Naive B cell (primary cell): ENCODE results near the gene PLK5. TPM values are rescaled to one million over a fixed set of nuclear protein-coding genes. Genes with fewer than 3 reads are reported as not detected.
"Not testable (repeated sequence)": the region's sequence is repeated elsewhere in the genome, so short reads cannot be mapped to it uniquely, and the experiment has no call there.

Experiments used
- ATAC-seq, 2 donors: fragments of 150-1000 bp; cut with Tn5 transposase; 2 replicates each; pipeline ENCODE4 v1.10.0; 2021; ENCODE audit warnings: low read depth in 2 of 2, mild to moderate bottlenecking in 2 of 2, moderate library complexity in 2 of 2
- DNase-seq: peaks from one replicate; pipeline ENCODE4 v3.0.0; 2022
- H3K27ac Mint-ChIP-seq, 6 donors: one replicate each; pipeline ENCODE4 v1.8.0; 2020 to 2022; ENCODE audit warnings: mild to moderate bottlenecking in 6 of 6, mixed read lengths in 6 of 6, moderate library complexity in 5 of 6, inconsistent platforms in 2 of 6
- H3K27me3 Mint-ChIP-seq, 3 donors: one replicate each; pipeline ENCODE4 v1.8.0; 2021 to 2022; ENCODE audit warnings: mixed read lengths in 3 of 3, mild to moderate bottlenecking in 1 of 3
- H3K36me3 Mint-ChIP-seq, 2 donors: one replicate each; pipeline ENCODE4 v1.8.0; 2020 to 2022; ENCODE audit warnings: mixed read lengths in 2 of 2, inconsistent platforms in 1 of 2, mild to moderate bottlenecking in 1 of 2
- H3K4me1 Mint-ChIP-seq, 3 donors: one replicate each; pipeline ENCODE4 v1.8.0; 2020 to 2022; ENCODE audit warnings: mixed read lengths in 3 of 3, inconsistent platforms in 1 of 3, mild to moderate bottlenecking in 1 of 3, moderate library complexity in 1 of 3
- H3K4me3 Mint-ChIP-seq, 8 donors: one replicate each; pipeline ENCODE4 v1.8.0; 2020 to 2022; ENCODE audit warnings: mild to moderate bottlenecking in 8 of 8, mixed read lengths in 8 of 8, moderate library complexity in 8 of 8, inconsistent platforms in 2 of 8
- H3K9me3 Mint-ChIP-seq, 7 donors: one replicate each; pipeline ENCODE4 v1.8.0; 2020 to 2022; ENCODE audit warnings: mixed read lengths in 7 of 7, mild to moderate bottlenecking in 5 of 7, inconsistent platforms in 2 of 7, moderate library complexity in 1 of 7
- polyA plus RNA-seq, 6 donors: library from polyadenylated mRNA; unstranded; fragments of 300-500 nt; fragmentation: Illumina TruSeq; gene quantifications; one replicate each; pipeline ENCODE4 v1.2.3, GENCODE V29; 2021; ENCODE audit warnings: low read depth in 6 of 6

PLK5 gene
- polyA plus RNA-seq, 6 donors from 2014 or later, result not detected

DNA sequence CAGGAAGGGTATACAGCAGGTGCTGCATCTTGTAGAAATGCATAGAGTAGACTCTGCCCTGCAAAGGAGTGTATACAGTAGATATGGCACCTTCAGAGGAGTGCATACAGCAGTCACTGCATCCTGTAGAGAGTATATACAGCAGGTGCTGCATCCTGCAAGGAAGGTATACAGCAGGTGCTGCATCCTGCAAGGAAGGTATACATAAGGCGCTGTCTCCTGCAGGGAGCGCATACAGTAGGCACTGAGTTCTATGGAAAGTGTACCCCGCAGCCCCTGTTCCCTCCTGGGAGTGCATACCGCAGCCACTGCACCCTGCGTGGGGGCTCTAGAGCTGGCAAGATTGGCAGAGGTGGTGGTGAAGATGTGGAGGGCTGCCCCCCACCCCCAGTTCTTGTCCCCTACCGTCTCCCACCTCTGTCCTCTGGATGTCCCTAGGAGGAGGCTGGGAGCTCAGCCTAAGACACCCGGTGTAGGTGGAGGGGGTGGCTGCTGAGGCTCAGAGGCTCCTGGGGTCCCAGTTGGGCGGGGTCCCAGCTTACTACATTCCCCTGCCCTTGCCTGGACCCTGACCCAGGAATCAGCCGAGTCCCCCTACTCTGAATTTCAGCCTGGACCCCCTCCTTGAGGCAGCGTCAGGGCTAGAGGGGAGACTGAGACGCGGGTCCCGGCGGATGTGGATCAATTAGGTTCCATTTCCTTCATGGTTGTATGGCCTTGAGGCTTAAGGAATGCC is 8.7 kb upstream of the PLK5 start:
- Mint-ChIP-seq H3K4me1 (peaks cover 0 to 9% (median 4%) of the 10 kb centered on the region in 3 donors), H3K27ac (peak overlapping the region in 1 of 6 donors; percentile 47), H3K9me3 (peaks cover 0 to 7% (median 0%) of the 10 kb centered on the region in 7 donors), H3K4me3 (peak overlapping the region in 1 of 8 donors; percentile 22), H3K36me3 (peaks cover 0 to 9% of the 10 kb centered on the region in 2 donors), H3K27me3 (peaks cover 18 to 70% (median 49%) of the 10 kb centered on the region in 3 donors)
- ATAC-seq (no peak), DNase-seq (no peak)

DNA sequence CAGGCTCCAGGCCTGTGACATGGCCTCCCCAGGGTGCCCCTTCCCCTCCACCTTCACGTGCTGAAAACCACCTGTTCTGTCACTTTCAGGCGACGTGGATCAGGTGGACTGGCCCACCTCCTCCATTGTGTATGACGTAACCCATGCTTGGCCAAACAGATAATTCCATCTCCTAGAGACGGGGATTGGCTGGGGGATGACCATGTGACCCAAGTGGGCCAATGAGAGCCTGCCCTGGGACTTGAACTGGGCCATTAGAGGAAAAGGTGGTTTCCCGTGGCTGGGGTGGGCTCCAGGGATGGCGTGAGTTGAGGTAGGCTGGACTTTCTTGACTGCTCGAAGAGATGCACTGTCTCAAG is 7.5 kb upstream of the PLK5 start:
- Mint-ChIP-seq H3K27me3 (peaks cover 11 to 60% (median 36%) of the 10 kb centered on the region in 3 donors), H3K4me3 (peak overlapping the region in 1 of 8 donors; percentile 30), H3K27ac (no peak overlapping the region), H3K9me3 (peaks cover 0 to 7% (median 0%) of the 10 kb centered on the region in 7 donors), H3K4me1 (peaks cover 0 to 9% (median 4%) of the 10 kb centered on the region in 3 donors), H3K36me3 (peaks cover 0 to 9% of the 10 kb centered on the region in 2 donors)
- ATAC-seq (no peak), DNase-seq (no peak)

DNA sequence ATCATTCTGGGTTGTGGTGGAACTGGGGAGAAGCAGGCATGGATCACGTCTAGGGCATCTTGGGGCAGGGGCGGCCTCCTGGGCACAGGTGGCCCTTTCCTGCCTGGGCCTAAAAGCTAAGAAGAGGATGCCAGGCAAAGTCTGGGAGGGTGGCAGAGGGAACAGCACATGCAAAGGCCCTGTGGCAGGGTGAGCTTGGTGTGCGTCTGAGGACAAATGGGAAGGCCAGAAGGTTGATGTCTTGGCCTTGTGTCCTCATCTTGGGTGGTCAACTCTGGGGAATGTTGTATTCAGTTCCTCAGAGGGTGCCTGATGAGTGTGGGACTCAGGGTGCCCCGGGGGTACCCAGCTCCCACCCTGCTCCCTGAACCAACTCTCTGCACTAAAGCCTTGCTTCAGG is 5.4 kb upstream of the PLK5 start:
- H3K36me3 Mint-ChIP-seq, result peaks cover 0 to 9% of the 10 kb centered on the region in 2 donors
- DNase-seq, result no peak
- peaks cover 0 to 4% (median 2%) of the 10 kb centered on the region in 3 donors for H3K4me1 Mint-ChIP-seq
- H3K27me3 Mint-ChIP-seq, result peaks cover 20 to 67% (median 38%) of the 10 kb centered on the region in 3 donors
- ATAC-seq, result no peak
- H3K27ac Mint-ChIP-seq, result no peak overlapping the region
- H3K4me3 Mint-ChIP-seq, result no peak overlapping the region
- peaks cover 0 to 7% (median 0%) of the 10 kb centered on the region in 7 donors for H3K9me3 Mint-ChIP-seq

DNA sequence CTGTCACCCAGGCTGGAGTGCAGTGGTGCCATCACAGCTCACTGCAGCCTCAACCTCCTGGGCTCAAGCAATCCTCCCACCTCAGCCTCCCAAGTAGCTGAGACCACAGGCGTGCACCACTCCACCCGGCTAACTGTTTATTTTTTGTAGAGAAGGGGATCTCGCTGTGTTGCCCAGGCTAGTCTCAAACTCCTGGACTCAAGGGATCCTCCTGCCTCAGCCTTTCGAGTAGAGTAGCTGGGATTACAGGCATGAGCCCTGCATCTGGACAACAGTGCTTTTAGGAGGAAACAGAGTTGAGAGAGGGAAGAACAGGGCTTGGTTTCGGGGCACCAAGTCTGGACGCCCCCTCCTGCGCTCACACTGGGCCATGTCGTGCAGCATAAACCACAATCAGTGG is 4.1 kb upstream of the PLK5 start:
- not testable (repeated sequence) for ATAC-seq, DNase-seq, H3K9me3 Mint-ChIP-seq, H3K4me3 Mint-ChIP-seq, H3K27ac Mint-ChIP-seq, H3K4me1 Mint-ChIP-seq
- H3K36me3 Mint-ChIP-seq, result peaks cover 0 to 15% of the 10 kb centered on the region in 2 donors
- H3K27me3 Mint-ChIP-seq, result peaks cover 25 to 63% (median 38%) of the 10 kb centered on the region in 3 donors

DNA sequence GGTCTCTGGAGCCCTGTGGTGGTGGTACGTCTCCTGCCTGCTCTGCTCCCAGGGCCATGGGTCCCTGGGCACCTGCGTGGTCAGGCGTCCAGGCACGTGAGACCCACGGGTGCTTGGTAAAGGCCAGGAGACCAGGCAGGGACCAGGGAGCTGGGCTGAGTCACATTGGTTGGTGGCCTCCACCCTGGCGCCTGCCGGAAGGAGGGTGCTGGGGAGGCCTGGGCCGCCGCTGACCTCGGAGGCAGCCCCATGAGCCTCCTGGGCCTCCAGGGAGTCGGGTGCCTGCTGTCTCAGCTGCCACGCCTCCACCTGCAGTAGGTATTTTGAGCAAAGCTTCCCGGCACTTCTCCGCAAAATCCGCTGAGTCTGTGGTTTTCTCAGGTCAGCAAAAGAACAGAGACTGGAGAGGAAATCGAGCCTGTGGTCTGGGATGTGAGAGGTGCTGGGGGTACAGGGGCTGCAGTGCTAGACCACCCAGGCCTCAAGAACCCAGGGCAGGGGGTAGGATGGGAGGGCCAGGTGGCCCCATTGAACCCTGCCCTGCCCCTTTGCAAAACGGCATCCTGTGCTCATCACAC is 3.6 kb upstream of the PLK5 start:
- peaks cover 5 to 7% (median 7%) of the 10 kb centered on the region in 3 donors for H3K4me1 Mint-ChIP-seq
- H3K27ac Mint-ChIP-seq, result no peak overlapping the region
- H3K4me3 Mint-ChIP-seq, result no peak overlapping the region
- no peak for DNase-seq
- peaks cover 28 to 63% (median 42%) of the 10 kb centered on the region in 3 donors for H3K27me3 Mint-ChIP-seq
- H3K36me3 Mint-ChIP-seq, result peaks cover 0 to 17% of the 10 kb centered on the region in 2 donors
- peaks cover 0 to 8% (median 0%) of the 10 kb centered on the region in 7 donors for H3K9me3 Mint-ChIP-seq
- no peak for ATAC-seq

DNA sequence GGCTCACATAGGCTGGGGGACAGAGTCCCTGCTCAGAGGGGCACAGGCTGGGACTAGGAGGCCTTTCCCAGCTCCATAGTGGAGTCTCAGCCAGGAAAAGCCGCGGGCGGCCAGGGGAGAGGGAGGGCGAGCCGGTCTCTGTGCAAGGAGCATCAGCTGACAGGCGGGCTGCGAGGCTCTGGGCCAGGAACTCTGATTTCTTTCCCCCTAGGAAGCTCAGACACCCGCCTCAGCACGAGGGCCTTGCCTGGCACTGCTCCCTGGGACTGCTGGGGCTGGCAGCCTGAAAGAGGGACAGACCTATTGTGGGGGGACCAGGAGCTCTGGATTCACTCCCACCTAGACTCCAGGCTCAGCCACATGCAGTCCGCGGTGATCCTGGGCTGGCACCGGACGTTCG is 2.2 kb upstream of the PLK5 start:
- H3K4me3 Mint-ChIP-seq, result no peak overlapping the region
- H3K9me3 Mint-ChIP-seq, result peaks cover 0 to 4% (median 0%) of the 10 kb centered on the region in 7 donors
- peaks cover 27 to 65% (median 47%) of the 10 kb centered on the region in 3 donors for H3K27me3 Mint-ChIP-seq
- H3K4me1 Mint-ChIP-seq, result peaks cover 7 to 12% (median 11%) of the 10 kb centered on the region in 3 donors
- DNase-seq, result no peak
- peaks cover 0 to 13% of the 10 kb centered on the region in 2 donors for H3K36me3 Mint-ChIP-seq
- H3K27ac Mint-ChIP-seq, result no peak overlapping the region
- no peak for ATAC-seq

DNA sequence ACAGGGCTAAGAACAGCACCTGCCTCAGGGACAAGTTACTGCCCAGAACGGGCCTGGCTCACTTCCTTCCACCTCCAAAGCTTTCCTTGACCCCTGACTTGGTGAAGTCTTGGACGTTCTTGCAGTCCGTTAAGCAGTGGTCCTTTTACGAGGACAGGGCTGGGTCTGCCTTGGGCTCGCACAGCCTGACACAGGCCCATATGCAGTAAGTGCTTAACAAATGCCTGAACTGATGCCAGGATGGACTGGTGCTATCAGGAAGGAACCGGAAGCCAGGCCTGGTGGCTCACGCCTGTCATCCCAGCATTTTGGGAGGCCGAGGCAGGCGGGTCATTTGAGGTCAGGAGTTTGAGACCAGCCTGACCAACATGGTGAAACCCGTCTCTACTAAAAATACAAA is 1.8 kb upstream of the PLK5 start:
- peaks cover 0 to 9% of the 10 kb centered on the region in 2 donors for H3K36me3 Mint-ChIP-seq
- DNase-seq, result no peak
- no peak for ATAC-seq
- H3K27ac Mint-ChIP-seq, result no peak overlapping the region
- H3K4me1 Mint-ChIP-seq, result peaks cover 7 to 12% (median 11%) of the 10 kb centered on the region in 3 donors
- H3K27me3 Mint-ChIP-seq, result peaks cover 28 to 65% (median 47%) of the 10 kb centered on the region in 3 donors
- peaks cover 0 to 4% (median 0%) of the 10 kb centered on the region in 7 donors for H3K9me3 Mint-ChIP-seq
- H3K4me3 Mint-ChIP-seq, result peak overlapping the region in 2 of 8 donors; percentile 30 to 57

DNA sequence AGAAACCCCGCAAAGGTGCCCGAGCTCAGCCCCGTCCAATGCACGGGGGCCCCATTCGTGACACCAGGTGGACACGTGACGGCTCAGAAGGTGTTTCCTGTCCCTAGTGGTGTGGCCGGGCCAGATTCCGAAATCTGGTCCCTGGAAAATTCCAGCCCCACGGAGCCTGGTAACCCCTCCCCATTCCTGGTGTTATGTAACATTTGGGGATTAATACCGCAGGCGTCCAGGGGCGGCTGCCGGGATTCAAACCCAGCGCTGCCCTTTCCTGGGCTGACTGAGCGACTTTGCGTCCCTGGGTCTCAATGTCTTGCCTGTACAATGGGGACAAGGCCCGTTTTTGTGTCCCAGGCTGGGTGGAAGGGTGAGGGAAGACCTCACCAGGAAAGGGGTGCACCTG is 1.0 kb upstream of the PLK5 start:
- peaks cover 0 to 9% of the 10 kb centered on the region in 2 donors for H3K36me3 Mint-ChIP-seq

DNA sequence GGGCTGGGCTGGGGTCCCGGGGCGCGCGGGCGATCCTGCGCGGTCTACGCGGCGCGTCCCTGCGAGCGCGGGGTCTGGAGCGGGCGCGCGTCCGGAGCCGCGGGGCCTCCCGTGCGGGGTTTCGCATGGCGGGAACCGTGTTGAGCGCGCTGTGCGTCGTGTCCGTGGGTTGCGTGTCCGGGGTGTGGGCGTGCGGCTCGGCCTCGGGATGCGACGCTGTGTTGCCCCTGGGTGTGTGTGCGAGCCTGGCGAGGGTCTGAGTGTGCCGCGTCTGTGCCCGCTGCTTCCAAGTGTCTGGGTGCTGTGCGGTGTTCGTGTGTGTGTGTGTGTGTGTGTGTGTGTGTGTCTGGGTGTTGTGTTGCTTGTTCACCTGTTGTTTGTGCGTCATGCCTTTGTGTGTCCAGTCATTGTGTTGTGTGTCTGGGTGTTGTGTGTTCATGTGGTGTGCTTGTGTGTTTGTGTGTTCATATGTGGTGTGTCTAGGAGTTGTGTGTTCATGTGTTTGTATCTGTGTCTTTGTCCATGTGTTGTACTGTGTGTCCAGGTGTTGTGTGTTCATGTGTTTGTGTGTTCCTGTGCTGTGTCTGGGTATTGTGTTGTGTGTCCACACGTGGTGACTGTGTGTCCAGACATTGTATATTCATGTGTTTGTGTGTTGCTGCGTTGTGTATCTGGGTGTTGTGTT is 552 bp downstream of the PLK5 start:
- peaks cover 0 to 4% (median 0%) of the 10 kb centered on the region in 7 donors for H3K9me3 Mint-ChIP-seq
- peaks cover 0 to 9% of the 10 kb centered on the region in 2 donors for H3K36me3 Mint-ChIP-seq
- no peak for DNase-seq
- peak overlapping the region in 1 of 6 donors; percentile 40 for H3K27ac Mint-ChIP-seq
- H3K4me1 Mint-ChIP-seq, result peaks cover 7 to 12% (median 11%) of the 10 kb centered on the region in 3 donors
- H3K4me3 Mint-ChIP-seq, result peak overlapping the region in 3 of 8 donors; percentile 16 to 52 (median 52)
- peaks cover 30 to 63% (median 44%) of the 10 kb centered on the region in 3 donors for H3K27me3 Mint-ChIP-seq
- no peak for ATAC-seq

More for the DNA sequence above, 1.0 kb upstream of the PLK5 start:
- ATAC-seq (no peak), DNase-seq (no peak)
- H3K27ac Mint-ChIP-seq, result no peak overlapping the region
- peaks cover 0 to 4% (median 0%) of the 10 kb centered on the region in 7 donors for H3K9me3 Mint-ChIP-seq
- peaks cover 7 to 12% (median 11%) of the 10 kb centered on the region in 3 donors for H3K4me1 Mint-ChIP-seq
- peaks cover 30 to 71% (median 53%) of the 10 kb centered on the region in 3 donors for H3K27me3 Mint-ChIP-seq
- peak overlapping the region in 1 of 8 donors; percentile 21 for H3K4me3 Mint-ChIP-seq

DNA sequence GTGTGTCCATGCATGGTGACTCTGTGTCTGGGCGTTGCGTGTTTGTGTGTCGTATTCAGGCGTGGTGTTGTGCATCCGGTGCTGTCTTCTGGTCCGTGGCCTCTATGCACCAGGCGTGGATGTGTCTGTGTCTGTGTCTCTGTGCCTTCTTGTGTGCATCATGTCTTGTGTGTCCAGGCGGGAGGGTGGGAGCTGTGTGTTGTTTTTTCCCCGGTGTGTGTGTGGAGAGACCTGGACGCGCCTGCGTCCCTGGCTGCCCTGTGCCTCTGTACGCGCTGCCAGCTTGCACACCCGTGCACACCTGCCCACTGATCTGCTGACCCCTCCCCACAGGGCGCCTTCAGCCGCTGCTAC is 1.1 kb downstream of the PLK5 start:
- H3K27ac Mint-ChIP-seq, result peak overlapping the region in 1 of 6 donors; percentile 40
- DNase-seq (no peak), ATAC-seq (no peak)
- peak overlapping the region in 2 of 8 donors; percentile 16 to 47 for H3K4me3 Mint-ChIP-seq
- peaks cover 7 to 12% (median 11%) of the 10 kb centered on the region in 3 donors for H3K4me1 Mint-ChIP-seq
- H3K36me3 Mint-ChIP-seq, result peaks cover 0 to 9% of the 10 kb centered on the region in 2 donors
- peaks cover 31 to 68% (median 47%) of the 10 kb centered on the region in 3 donors for H3K27me3 Mint-ChIP-seq
- peaks cover 0 to 4% (median 0%) of the 10 kb centered on the region in 7 donors for H3K9me3 Mint-ChIP-seq

DNA sequence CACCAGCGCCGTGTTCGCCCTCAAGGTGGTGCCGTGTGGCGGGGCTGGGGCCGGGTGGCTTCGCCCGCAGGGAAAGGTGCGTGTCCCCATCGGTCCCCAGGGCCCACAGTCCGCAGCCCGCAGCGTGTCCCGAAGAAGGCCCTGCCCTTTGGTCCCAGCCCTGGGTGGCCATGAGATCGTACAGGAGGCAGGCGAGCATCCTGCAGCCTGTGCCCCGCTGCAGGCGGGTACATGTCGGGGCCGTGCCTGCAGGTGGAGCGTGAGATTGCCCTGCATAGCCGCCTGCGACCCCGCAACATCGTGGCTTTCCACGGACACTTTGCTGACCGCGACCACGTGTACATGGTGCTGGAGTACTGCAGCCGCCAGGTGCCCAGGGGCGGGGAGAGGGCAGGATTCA is 1.5 kb downstream of the PLK5 start:
- Mint-ChIP-seq H3K36me3 (peaks cover 0 to 9% of the 10 kb centered on the region in 2 donors), H3K4me3 (no peak overlapping the region), H3K4me1 (peaks cover 7 to 12% (median 11%) of the 10 kb centered on the region in 3 donors), H3K27me3 (peaks cover 35 to 72% (median 51%) of the 10 kb centered on the region in 3 donors), H3K9me3 (peaks cover 0 to 4% (median 0%) of the 10 kb centered on the region in 7 donors), H3K27ac (no peak overlapping the region)
- DNase-seq, result no peak
- no peak for ATAC-seq

DNA sequence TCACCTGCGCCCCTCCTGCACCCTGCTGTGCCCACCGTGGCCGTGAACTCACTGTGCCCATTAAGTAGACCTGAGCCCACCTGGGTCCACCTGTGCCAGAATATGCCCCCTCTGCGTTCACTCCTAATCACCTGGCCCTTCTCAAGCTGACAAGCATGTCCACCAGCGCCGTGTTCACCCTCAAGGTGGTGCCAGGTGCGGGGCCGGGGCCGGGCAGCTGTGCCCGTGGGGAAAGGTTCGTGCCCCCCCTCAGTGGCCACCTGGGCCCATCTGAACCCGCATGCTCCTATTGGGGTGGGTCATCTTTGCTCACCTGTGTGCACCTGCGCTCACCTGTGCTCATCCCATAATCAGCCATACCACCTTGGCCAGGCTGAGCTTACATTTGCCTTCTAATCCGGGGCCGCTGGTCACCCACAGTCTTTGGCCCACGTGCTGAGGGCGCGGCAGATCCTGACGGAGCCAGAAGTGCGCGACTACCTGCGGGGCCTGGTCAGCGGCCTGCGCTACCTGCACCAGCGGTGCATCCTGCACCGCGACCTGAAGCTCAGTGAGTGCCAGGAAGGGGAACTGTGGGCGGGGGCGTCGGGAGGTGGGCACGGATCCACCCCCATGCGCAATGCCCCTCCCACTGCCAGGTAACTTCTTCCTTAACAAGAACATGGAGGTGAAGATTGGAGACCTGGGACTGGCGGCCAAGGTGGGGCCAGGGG is 2.3 kb downstream of the PLK5 start:
- Mint-ChIP-seq H3K27ac (no peak overlapping the region), H3K9me3 (peaks cover 0 to 4% (median 0%) of the 10 kb centered on the region in 7 donors), H3K27me3 (peaks cover 35 to 79% (median 52%) of the 10 kb centered on the region in 3 donors)

More for the DNA sequence above, 2.3 kb downstream of the PLK5 start:
- peak overlapping the region in 4 of 8 donors; percentile 2 to 55 (median 38) for H3K4me3 Mint-ChIP-seq
- peaks cover 7 to 12% (median 11%) of the 10 kb centered on the region in 3 donors for H3K4me1 Mint-ChIP-seq
- no peak for ATAC-seq
- DNase-seq, result no peak
- peaks cover 0 to 9% of the 10 kb centered on the region in 2 donors for H3K36me3 Mint-ChIP-seq
